SK-N-MC (cell line): ENCODE results near the gene MARCHF7.

Source experiments
- EZH2 ChIP-seq: fragments of 200-600 bp; sonication (generic); IDR thresholded peaks from one replicate; pipeline ENCODE4 v1.6.1; 2017; ENCODE audit warnings: antibody characterized with exemption
- FOXP2 ChIP-seq: optimal IDR thresholded peaks from 2 replicates; pipeline ENCODE3; 2011; ENCODE audit warnings: mild to moderate bottlenecking, moderate library complexity; ENCODE audit not compliant: insufficient read depth; ENCODE audit errors: extremely low read length, control extremely low read depth
- POLR2AphosphoS5 ChIP-seq: IDR thresholded peaks from 2 replicates; pipeline ENCODE4 v1.6.1; 2012; ENCODE audit warnings: mild to moderate bottlenecking, low read depth, low read length, borderline replicate concordance

DNA sequence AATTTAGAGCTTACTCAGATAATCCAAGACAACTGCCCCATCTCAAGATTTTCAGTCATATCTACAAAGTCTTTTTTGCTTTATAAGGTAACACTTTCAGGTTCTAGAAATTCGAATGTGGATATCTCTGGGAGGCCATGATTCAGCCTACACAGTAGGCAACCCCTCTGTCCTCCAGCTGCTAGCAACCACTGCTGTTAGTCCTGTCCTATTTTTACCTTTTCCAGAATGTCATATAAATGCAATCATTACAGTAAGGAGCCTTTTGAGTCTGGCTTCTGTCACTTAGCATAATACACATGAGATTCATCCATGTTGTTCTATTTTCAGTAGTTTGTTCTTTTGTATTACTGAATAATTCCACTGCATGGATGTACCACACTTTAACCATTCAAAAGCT lies 28.5 kb upstream of the MARCHF7 start:
- TF ChIP-seq EZH2 (no peak), POLR2AphosphoS5 (no peak), FOXP2 (no peak)
